Measurements from ENCODE around the gene DENND2A. TPM values are rescaled to one million over a fixed set of nuclear protein-coding genes. Genes with fewer than 3 reads are reported as not detected.
"Not testable (repeated sequence)": the region's sequence is repeated elsewhere in the genome, so short reads cannot be mapped to it uniquely, and the experiment has no call there.

Gene DENND2A
- total RNA-seq, 1 donor from 2014 or later, result 32.3 TPM

DNA sequence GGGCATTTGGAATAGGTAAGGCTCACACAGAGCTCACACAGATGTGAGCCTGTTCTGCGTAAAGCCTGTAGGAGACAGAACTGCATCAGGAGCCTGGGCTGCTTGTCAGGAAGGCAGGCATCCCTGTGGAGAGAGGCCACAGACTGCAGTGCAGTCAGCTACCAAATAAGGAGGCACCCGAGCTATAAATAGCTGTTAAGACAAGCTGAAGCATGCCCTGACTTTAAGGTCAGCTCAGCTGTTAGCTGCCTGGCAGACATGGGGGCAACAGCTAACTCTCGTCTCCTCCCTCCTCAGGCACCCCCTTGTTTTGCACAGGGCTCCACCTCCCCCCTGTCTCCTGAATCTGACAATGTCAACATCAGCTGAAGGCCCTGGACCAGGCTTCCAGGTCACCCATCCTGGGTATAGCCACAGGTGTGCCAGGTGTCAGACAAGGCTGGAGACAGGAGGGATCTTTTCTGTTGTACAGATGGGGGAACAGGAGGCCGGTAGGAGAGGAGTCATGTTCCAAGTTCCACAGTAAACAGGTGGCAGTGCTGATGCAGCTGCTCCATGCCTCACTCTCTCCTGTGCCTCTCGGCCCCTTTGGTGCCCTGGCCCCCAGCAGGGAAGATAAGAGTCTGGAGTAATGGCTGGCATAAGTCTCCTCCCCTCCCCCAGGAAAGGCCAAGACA, 133.7 kb downstream of the DENND2A start:
- Mint-ChIP-seq H3K9me3 (no peaks in the 10 kb centered on the region), H3K27ac (peak overlapping the region; percentile 78), H3K27me3 (ENCODE audit: low read depth) (no peaks in the 10 kb centered on the region), H3K36me3 (no peaks in the 10 kb centered on the region), H3K4me1 (peaks cover 17% of the 10 kb centered on the region), H3K4me3 (no peak overlapping the region)
- TF ChIP-seq, protein P1, sequence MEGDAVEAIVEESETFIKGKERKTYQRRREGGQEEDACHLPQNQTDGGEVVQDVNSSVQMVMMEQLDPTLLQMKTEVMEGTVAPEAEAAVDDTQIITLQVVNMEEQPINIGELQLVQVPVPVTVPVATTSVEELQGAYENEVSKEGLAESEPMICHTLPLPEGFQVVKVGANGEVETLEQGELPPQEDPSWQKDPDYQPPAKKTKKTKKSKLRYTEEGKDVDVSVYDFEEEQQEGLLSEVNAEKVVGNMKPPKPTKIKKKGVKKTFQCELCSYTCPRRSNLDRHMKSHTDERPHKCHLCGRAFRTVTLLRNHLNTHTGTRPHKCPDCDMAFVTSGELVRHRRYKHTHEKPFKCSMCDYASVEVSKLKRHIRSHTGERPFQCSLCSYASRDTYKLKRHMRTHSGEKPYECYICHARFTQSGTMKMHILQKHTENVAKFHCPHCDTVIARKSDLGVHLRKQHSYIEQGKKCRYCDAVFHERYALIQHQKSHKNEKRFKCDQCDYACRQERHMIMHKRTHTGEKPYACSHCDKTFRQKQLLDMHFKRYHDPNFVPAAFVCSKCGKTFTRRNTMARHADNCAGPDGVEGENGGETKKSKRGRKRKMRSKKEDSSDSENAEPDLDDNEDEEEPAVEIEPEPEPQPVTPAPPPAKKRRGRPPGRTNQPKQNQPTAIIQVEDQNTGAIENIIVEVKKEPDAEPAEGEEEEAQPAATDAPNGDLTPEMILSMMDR (IDR thresholded peaks at IDR 0.05; ENCODE audit: unreplicated experiment), result no peak
- DNase-seq (ENCODE audit: low spot score in 2 of 2, unreplicated experiment in 2 of 2), result no peak

DNA sequence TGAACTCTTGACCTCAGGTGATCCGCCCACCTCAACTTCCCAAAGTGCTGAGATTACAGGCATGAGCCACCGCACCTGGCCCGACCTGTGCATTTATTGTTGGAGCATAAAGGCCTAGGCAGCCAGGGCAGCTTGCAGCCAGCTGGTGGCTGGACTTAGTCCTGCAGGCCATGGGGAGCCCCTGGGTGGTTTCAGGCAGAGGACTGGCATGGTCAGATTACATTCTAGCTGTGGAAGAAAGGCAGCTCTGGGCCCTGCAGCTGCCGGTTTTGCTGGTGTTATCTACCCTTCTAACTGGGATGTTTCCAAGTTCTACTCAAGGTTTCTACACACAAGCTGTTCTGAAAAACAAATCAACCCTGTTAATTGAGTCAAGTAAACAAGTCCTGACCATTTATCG, 138.6 kb downstream of the DENND2A start:
- Mint-ChIP-seq H3K4me3 (no peak overlapping the region), H3K36me3 (no peaks in the 10 kb centered on the region), H3K27ac (no peak overlapping the region), H3K27me3 (ENCODE audit: low read depth) (no peaks in the 10 kb centered on the region), H3K4me1 (peaks cover 7% of the 10 kb centered on the region), H3K9me3 (no peaks in the 10 kb centered on the region)
- no peak for DNase-seq (ENCODE audit: low spot score in 2 of 2, unreplicated experiment in 2 of 2)
- TF ChIP-seq, protein P1 (IDR thresholded peaks at IDR 0.05; ENCODE audit: unreplicated experiment), result no peak

DNA sequence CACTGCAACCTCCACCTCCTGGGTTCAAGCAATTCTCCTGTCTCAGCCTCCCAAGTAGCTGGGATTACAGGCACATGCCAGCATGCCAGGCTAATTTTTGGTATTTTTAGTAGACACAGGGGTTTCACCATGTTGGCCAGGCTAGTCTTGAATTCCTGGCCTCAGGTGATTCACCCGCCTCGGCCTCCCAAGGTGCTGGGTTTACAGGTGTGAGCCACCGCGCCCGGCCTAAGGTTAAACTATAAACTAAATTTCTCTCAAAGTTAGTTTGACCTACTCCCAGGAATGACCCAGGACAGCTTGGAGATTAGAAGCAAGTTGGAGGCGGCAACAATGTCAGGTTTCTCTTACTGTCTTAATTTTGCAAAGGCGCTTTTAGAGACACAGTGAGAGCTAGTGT, 142.8 kb downstream of the DENND2A start:
- not testable (repeated sequence) for H3K9me3 Mint-ChIP-seq; H3K27ac Mint-ChIP-seq; H3K4me3 Mint-ChIP-seq; H3K27me3 Mint-ChIP-seq (ENCODE audit: low read depth); H3K36me3 Mint-ChIP-seq; H3K4me1 Mint-ChIP-seq; DNase-seq (ENCODE audit: low spot score in 2 of 2, unreplicated experiment in 2 of 2)

DNA sequence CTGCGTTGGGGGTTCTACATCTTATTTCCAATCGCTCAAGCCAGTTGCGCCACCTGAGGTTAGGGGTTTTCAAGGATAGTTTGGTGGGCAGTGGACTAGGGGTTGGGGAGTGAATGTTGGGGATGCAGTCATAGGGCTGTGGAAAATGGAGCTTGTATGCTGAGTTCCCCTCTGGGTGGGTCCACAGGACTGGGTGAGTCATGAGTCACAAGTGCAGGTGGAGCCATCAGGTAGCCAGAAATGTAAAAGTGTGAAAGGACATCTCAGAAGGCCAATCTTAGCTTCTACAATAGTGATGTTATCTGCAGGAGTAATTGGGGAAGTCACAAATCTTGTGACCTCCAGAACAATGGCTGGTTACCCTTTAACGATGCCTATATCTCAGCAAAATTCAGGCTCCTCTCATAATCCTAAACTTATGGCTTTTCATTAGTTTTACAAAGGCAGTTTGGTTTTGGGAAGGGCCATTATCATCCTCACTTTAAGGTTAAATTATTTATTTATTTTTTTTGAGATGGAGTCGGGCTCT, 143.3 kb downstream of the DENND2A start:
- Mint-ChIP-seq H3K27me3 (ENCODE audit: low read depth) (no peaks in the 10 kb centered on the region), H3K4me1 (no peaks in the 10 kb centered on the region), H3K36me3 (no peaks in the 10 kb centered on the region), H3K9me3 (no peaks in the 10 kb centered on the region), H3K4me3 (no peak overlapping the region), H3K27ac (no peak overlapping the region)
- TF ChIP-seq, protein P1 (IDR thresholded peaks at IDR 0.05; ENCODE audit: unreplicated experiment), result no peak
- no peak for DNase-seq (ENCODE audit: low spot score in 2 of 2, unreplicated experiment in 2 of 2)

DNA sequence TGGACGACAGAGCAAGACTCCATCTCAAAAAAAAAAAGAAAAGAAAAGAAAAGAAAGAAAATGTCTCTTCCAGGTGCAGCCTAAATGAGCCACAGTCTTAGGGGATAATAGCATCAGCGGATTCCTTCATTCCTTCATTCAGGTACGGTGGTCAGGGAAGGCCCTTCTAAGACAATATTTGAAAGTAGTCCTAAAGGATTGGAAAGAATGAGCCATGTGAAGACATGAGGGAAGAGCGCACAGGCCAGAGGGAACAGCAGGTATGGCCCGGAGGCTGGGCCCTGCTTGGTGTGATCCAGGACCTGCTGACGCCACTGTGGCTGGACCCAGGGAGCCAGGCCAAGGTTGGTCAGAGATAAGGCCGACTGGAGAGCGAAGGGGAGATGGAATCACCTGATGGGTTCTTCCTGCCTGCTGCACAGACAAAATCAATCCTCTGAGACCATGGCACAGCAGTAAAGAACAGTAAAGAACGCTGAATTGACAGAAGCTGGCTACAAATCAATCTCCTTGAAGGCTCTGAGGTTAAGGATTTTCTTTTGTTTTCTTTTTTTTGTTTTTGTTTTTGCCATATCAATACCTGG, 145.0 kb downstream of the DENND2A start:
- TF ChIP-seq, protein P1 (IDR thresholded peaks at IDR 0.05; ENCODE audit: unreplicated experiment), result no peak
- H3K4me1 Mint-ChIP-seq, result no peaks in the 10 kb centered on the region
- no peak overlapping the region for H3K4me3 Mint-ChIP-seq
- no peaks in the 10 kb centered on the region for H3K27me3 Mint-ChIP-seq (ENCODE audit: low read depth)
- H3K9me3 Mint-ChIP-seq, result no peaks in the 10 kb centered on the region
- no peak overlapping the region for H3K27ac Mint-ChIP-seq
- DNase-seq (ENCODE audit: low spot score in 2 of 2, unreplicated experiment in 2 of 2), result no peak
- no peaks in the 10 kb centered on the region for H3K36me3 Mint-ChIP-seq

DNA sequence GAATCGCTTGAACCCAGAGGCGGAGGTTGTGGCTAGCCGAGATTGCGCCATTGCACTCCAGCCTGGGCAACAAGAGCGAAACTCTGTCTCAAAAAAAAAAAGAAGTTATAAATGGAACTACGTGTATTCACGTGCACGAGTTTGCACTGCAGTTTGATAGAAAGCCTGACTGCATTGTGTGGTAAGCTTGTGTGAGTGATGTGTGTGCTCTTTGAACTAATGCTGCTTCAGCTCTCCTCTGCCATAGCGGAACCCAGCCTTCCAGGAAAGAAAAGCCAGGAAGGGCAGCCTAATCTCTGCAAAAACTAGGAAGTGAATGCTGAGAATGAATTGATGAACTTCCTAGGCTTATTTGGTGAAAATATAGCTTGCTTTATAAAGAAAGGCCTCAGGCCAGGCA, 145.7 kb downstream of the DENND2A start:
- H3K27ac Mint-ChIP-seq, result no peak overlapping the region
- no peak overlapping the region for H3K4me3 Mint-ChIP-seq
- TF ChIP-seq, protein P1 (IDR thresholded peaks at IDR 0.05; ENCODE audit: unreplicated experiment), result no peak
- H3K27me3 Mint-ChIP-seq (ENCODE audit: low read depth), result no peaks in the 10 kb centered on the region
- H3K9me3 Mint-ChIP-seq, result no peaks in the 10 kb centered on the region
- DNase-seq (ENCODE audit: low spot score in 2 of 2, unreplicated experiment in 2 of 2), result no peak
- H3K4me1 Mint-ChIP-seq, result no peaks in the 10 kb centered on the region
- no peaks in the 10 kb centered on the region for H3K36me3 Mint-ChIP-seq

All from mesothelial cell of epicardium (in vitro differentiated cells).